PFSK-1 (cell line): ENCODE results near the gene EXOSC2.
A peak's percentile ranks its signal among the peaks of the same experiment; 100 is the strongest.

Experiments used
- POLR2AphosphoS5 ChIP-seq: IDR thresholded peaks from 2 replicates; pipeline ENCODE4 v1.6.1; 2012; ENCODE audit warnings: low read depth, mild to moderate bottlenecking, control low read depth, low read length, moderate library complexity
- REST ChIP-seq, 2 experiments: IDR thresholded peaks; 2 replicates each; pipeline versions ENCODE4 v1.6.1 to v1.8.0; 2011 to 2012; ENCODE audit warnings: low read depth in 2 of 2, low read length in 2 of 2, control low read depth in 1 of 2, inconsistent platforms in 1 of 2, mild to moderate bottlenecking in 1 of 2, moderate library complexity in 1 of 2; ENCODE audit not compliant: insufficient read depth in 1 of 2
- TAF1 ChIP-seq: IDR thresholded peaks from 2 replicates; pipeline ENCODE4 v1.6.1; 2012; ENCODE audit warnings: low read length, control low read depth, borderline replicate concordance; ENCODE audit not compliant: insufficient read depth

DNA sequence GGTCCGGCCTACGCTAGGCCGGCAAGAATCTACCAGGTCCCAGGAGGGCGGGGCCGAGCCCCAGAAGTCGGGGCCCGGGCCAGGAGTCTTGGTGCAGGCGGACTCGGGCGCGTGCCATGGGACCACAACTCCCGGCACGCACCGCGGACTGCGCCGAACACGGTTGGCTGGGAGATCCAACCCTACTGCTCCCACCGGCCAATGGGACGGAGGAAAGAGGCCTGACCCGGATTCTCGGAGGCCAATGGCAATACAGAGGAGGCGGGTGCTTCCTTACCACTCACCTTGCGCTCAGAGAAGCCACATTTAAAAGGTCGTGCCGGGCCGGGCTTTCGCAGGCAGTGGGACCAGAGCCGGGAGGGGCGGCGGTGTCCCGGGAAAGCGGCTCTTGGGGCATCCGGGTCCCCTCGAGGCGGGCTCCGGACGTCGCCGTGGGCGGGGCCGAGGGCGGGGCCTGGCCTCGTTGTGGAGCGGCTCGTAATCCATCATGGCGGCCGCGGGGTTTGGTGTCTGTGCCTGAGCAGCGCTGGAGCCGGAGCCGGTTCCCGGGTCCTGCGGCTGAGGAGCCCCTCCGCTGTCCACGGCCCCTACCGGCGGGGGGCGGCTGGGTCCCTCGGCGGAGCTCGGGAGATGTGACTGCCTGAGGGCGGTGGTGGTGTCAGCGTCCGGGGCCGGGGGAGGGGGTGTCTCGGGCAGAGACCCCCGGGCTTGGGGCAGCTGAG, 19.1 kb downstream of the EXOSC2 start:
- peak; percentile 93 for TF ChIP-seq TAF1
- peak; percentile 72 for TF ChIP-seq POLR2AphosphoS5
- TF ChIP-seq REST (IDR thresholded peaks at IDR 0.05; ENCODE audit: insufficient read depth in 1 of 2, low read depth in 2 of 2, low read length in 2 of 2): no peak
